K562 (cell line): ENCODE data around the gene ARHGDIB. TPM values are rescaled to one million over a fixed set of nuclear protein-coding genes. Genes with fewer than 3 reads are reported as not detected.
A peak's percentile ranks its signal among the peaks of the same experiment; 100 is the strongest.

Experiments used
- ATAC-seq: fragments of 200-7000 bp; cut with Tn5 transposase; 3 replicates; pipeline ENCODE4 v1.9.1; 2020; ENCODE audit warnings: moderate library complexity
- BruUV-seq: library from RNA; stranded (reverse); fragments of 400-500 nt; replicated peaks from 2 replicates; lab custom pipeline; 2021; lab: Mats Ljungman, UMichigan
- CTCF ChIA-PET: fragments of 300-600 bp; formaldehyde crosslinking; extraction: SDS; loops from one replicate; lab custom pipeline; 2021; ENCODE audit warnings: low intra/inter-chr PET ratio; lab: Yijun Ruan, JAX
- POLR2A ChIA-PET: fragments of 300-600, 350-650 bp; sonication (Branson Sonifier 250); formaldehyde crosslinking; extraction: SDS; loops from one replicate; lab custom pipeline; 2021; ENCODE audit warnings: antibody characterized with exemption, inconsistent platforms; lab: Yijun Ruan, JAX
- DNase-seq, 4 experiments: peaks; one replicate each; pipeline versions ENCODE4 v3.0.0 to v3.0.0-alpha.2; 2011 to 2018; ENCODE audit warnings: low spot score in 3 of 4, mixed read lengths in 3 of 4; ENCODE audit errors: extremely low read depth in 1 of 4
- FAIRE-seq: peaks from 2 replicates; lab custom pipeline; 2011; peaks lifted over from hg19 to GRCh38; lab: Jason Lieb, UNC
- H2AFZ ChIP-seq: 2 replicates; pipeline ENCODE4 v1.6.0; 2011; ENCODE audit warnings: low read depth, low read length, control low read depth, inconsistent platforms
- H3K27ac ChIP-seq: fragments of 200-600 bp; 3 replicates; pipeline ENCODE4 v1.8.0; 2011; ENCODE audit warnings: low read depth, mild to moderate bottlenecking, control low read depth, inconsistent platforms, low read length, moderate library complexity, mixed read lengths; ENCODE audit errors: extremely low read depth
- H3K27me3 ChIP-seq, 2 experiments: fragments of 300-600 bp in 1 of 2; 2 replicates in 1 of 2; 3 replicates in 1 of 2; pipeline versions ENCODE4 v1.6.0 to v1.8.0; 2011; ENCODE audit warnings: inconsistent platforms in 2 of 2, low read length in 2 of 2, mild to moderate bottlenecking in 1 of 2, mixed read lengths in 1 of 2, moderate library complexity in 1 of 2; ENCODE audit not compliant: control insufficient read depth in 2 of 2, insufficient read depth in 2 of 2
- H3K36me3 ChIP-seq: fragments of 300-600 bp; 3 replicates; pipeline ENCODE4 v1.8.0; 2011; ENCODE audit warnings: mild to moderate bottlenecking, low read length, inconsistent platforms; ENCODE audit not compliant: control insufficient read depth, insufficient read depth
- H3K4me1 ChIP-seq, 2 experiments: fragments of 200-600 bp in 1 of 2; replicated peaks in 1 of 2; 2 replicates in 1 of 2; 3 replicates in 1 of 2; pipeline versions ENCODE4 v1.5.1 to v1.8.0; 2011; ENCODE audit warnings: inconsistent platforms in 2 of 2, low read length in 2 of 2, mild to moderate bottlenecking in 1 of 2, mixed read lengths in 1 of 2, moderate library complexity in 1 of 2; ENCODE audit not compliant: control insufficient read depth in 2 of 2, insufficient read depth in 2 of 2
- H3K4me2 ChIP-seq: 2 replicates; pipeline ENCODE4 v1.6.1; 2011; ENCODE audit warnings: low read length, control low read depth, inconsistent platforms, mixed read lengths; ENCODE audit not compliant: insufficient read depth
- H3K4me3 ChIP-seq: fragments of 200-600 bp; sonication (generic), shearing (Covaris generic); 2 replicates; pipeline ENCODE4 v1.5.1; 2016; ENCODE audit warnings: control low read depth, inconsistent platforms
- H3K79me2 ChIP-seq: fragments of 200-600 bp; 3 replicates; pipeline ENCODE4 v1.8.0; 2011; ENCODE audit warnings: low read length, inconsistent platforms; ENCODE audit not compliant: control insufficient read depth, insufficient read depth
- H3K9ac ChIP-seq, 2 experiments: 2 replicates each; pipeline versions ENCODE4 v1.6.0 to v1.6.1; 2011; ENCODE audit warnings: low read depth in 2 of 2, low read length in 2 of 2, control low read depth in 1 of 2, inconsistent platforms in 1 of 2, mild to moderate bottlenecking in 1 of 2, mixed read lengths in 1 of 2; ENCODE audit not compliant: insufficient read depth in 1 of 2
- H3K9me1 ChIP-seq: one replicate; pipeline ENCODE4 v1.6.0; 2011; ENCODE audit warnings: inconsistent platforms, mild to moderate bottlenecking, low read length, moderate library complexity; ENCODE audit not compliant: control insufficient read depth, insufficient read depth
- H3K9me3 ChIP-seq: replicated peaks from 2 replicates; pipeline ENCODE4 v1.5.1; 2011; ENCODE audit warnings: low read depth, low read length, inconsistent platforms; ENCODE audit not compliant: control insufficient read depth, insufficient read depth
- H4K20me1 ChIP-seq: replicated peaks from 2 replicates; pipeline ENCODE4 v1.6.1; 2011; ENCODE audit warnings: low read length, inconsistent platforms, mixed read lengths; ENCODE audit not compliant: control insufficient read depth, insufficient read depth
- BACH1 ChIP-seq: fragments of 200-800 bp; sonication (Bioruptor generic); IDR thresholded peaks from 2 replicates; pipeline ENCODE4 v1.6.1; 2016; ENCODE audit warnings: missing genetic modification characterization, missing compliant biosample characterization
- CBX1 ChIP-seq: sonication (generic); IDR thresholded peaks from 2 replicates; pipeline ENCODE4 v1.6.1; 2016; ENCODE audit warnings: antibody characterized with exemption, low read depth, mild to moderate bottlenecking
- CCNT2 ChIP-seq: IDR thresholded peaks from 2 replicates; pipeline ENCODE4 v1.6.1; 2011; ENCODE audit warnings: borderline replicate concordance, low read depth, mild to moderate bottlenecking, moderate library complexity, mixed read lengths, low read length; ENCODE audit not compliant: insufficient read length; ENCODE audit errors: extremely low read depth
- CXXC5 ChIP-seq: fragments of 250-450 bp; sonication (Bioruptor Pico); IDR thresholded peaks from 2 replicates; pipeline ENCODE4 v1.8.0; 2022; ENCODE audit warnings: inconsistent platforms, mild to moderate bottlenecking, moderate library complexity
- DDX20 ChIP-seq: fragments of 450-650 bp; IDR thresholded peaks from 2 replicates; pipeline ENCODE4 v1.6.1; 2016; ENCODE audit warnings: missing genetic modification characterization, low read depth, mild to moderate bottlenecking, missing compliant biosample characterization, moderate library complexity
- HEY1 ChIP-seq: fragments of 250-450 bp; sonication (Bioruptor Pico); IDR thresholded peaks from 2 replicates; pipeline ENCODE4 v1.5.0; 2020; ENCODE audit warnings: mild to moderate bottlenecking, moderate library complexity, borderline replicate concordance
- KHSRP ChIP-seq: fragments of 450-650 bp; IDR thresholded peaks from 2 replicates; pipeline ENCODE4 v1.6.1; 2017
- KLF6 ChIP-seq: fragments of 250-450 bp; sonication (Bioruptor Pico); IDR thresholded peaks from 2 replicates; pipeline ENCODE4 v1.4.0; 2020; ENCODE audit warnings: mild to moderate bottlenecking, moderate library complexity, borderline replicate concordance
- NR4A1 ChIP-seq, 2 experiments: fragments of 250-450 bp in 1 of 2; fragments of 450-650 bp in 1 of 2; sonication (Bioruptor Pico) in 1 of 2; IDR thresholded peaks; 2 replicates each; pipeline versions ENCODE4 v1.4.0 to v1.6.1; 2016 to 2020; ENCODE audit warnings: mild to moderate bottlenecking in 2 of 2, missing compliant biosample characterization in 1 of 2, missing genetic modification characterization in 1 of 2, moderate library complexity in 1 of 2
- RB1 ChIP-seq: fragments of 450-650 bp; IDR thresholded peaks from 2 replicates; pipeline ENCODE4 v1.6.1; 2017; ENCODE audit warnings: low read depth, mild to moderate bottlenecking
- TBL1XR1 ChIP-seq, 2 experiments: IDR thresholded peaks; 2 replicates each; pipeline ENCODE4 v1.6.1; 2012; ENCODE audit warnings: improper control_type of control experiment in 2 of 2, low read length in 2 of 2, mild to moderate bottlenecking in 1 of 2
- TEAD1 ChIP-seq, 2 experiments: fragments of 450-650 bp in 1 of 2; sonication (generic) in 1 of 2; formaldehyde crosslinking; IDR thresholded peaks; 2 replicates each; pipeline versions ENCODE4 v1.4.0 to v1.8.0; 2020 to 2022; ENCODE audit warnings: mild to moderate bottlenecking in 2 of 2, missing genetic modification reagents in 1 of 2
- TEAD2 ChIP-seq: fragments of 450-650 bp; IDR thresholded peaks from 2 replicates; pipeline ENCODE4 v1.6.1; 2016; ENCODE audit warnings: missing genetic modification characterization, control low read depth, missing compliant biosample characterization
- ZNF175 ChIP-seq: fragments of 200-800 bp; sonication (Bioruptor generic); IDR thresholded peaks from 2 replicates; pipeline ENCODE4 v1.6.1; 2016; ENCODE audit warnings: low read depth, mild to moderate bottlenecking, missing genetic modification characterization, missing compliant biosample characterization
- ZNF644 ChIP-seq: fragments of 200-800 bp; sonication (Bioruptor generic); IDR thresholded peaks from 2 replicates; pipeline ENCODE4 v1.6.1; 2016; ENCODE audit warnings: low read depth, missing genetic modification characterization, missing compliant biosample characterization
- WGBS: fragments of 100-300 bp; shearing (Covaris generic); methylation state at CpG from one replicate; pipeline ENCODE4 v1.1.6; 2016; ENCODE audit warnings: low coverage, mixed read lengths; ENCODE audit not compliant: insufficient coverage; ENCODE audit errors: missing lambda C conversion rate; 5-methylcytosine and 5-hydroxymethylcytosine counted together
- in situ Hi-C: fragments of 300-500 bp; cut with MboI; formaldehyde crosslinking; loops from 4 replicates; pipeline ENCODE4 v1.15.0; 2018; ENCODE audit warnings: inconsistent platforms, mixed read lengths
- intact Hi-C: fragments of 100-400 bp; cut with micrococcal nuclease; formaldehyde crosslinking; loops from 2 replicates; pipeline ENCODE4 v1.14.2; 2022
- polyA plus RNA-seq, 8 experiments: library from polyadenylated mRNA; depleted of rRNA in 4 of 8; stranded (reverse) in 5 of 8; unstranded in 3 of 8; fragments of >200 nt; fragmentation: Nextera tagmentation in 2 of 8; fragmentation: Illumina TruSeq in 1 of 8; extraction: Ambion mirVana in 2 of 8; extraction: Trizol in 1 of 8; gene quantifications; 2 replicates each; pipeline versions ENCODE4 v1.2.1 to v1.2.3, GENCODE V29; 2011 to 2014; ENCODE audit warnings: inconsistent platforms in 1 of 8, missing spikeins in 1 of 8
- total RNA-seq, 7 experiments: library from RNA; depleted of rRNA in 6 of 7; stranded (reverse); fragments of >200 nt in 6 of 7; fragmentation: Illumina TruSeq in 2 of 7; extraction: Trizol in 2 of 7; gene quantifications; 2 replicates each; pipeline versions ENCODE4 v1.2.1 to v1.2.3, GENCODE V29; 2011 to 2021; ENCODE audit warnings: low replicate concordance in 1 of 7
- TF ChIP-seq, protein P1 (sequence below): fragments of 450-650 bp; IDR thresholded peaks from 2 replicates; pipeline ENCODE4 v1.6.1; 2016; ENCODE audit warnings: missing biosample characterization, missing genetic modification characterization

The ARHGDIB gene
- total and polyA plus RNA-seq, 9 of the 15 experiments (the other 6 are each of a cell fraction or from before 2014, with no cell fraction given) = 9.5 to 204 (median 116) TPM

DNA sequence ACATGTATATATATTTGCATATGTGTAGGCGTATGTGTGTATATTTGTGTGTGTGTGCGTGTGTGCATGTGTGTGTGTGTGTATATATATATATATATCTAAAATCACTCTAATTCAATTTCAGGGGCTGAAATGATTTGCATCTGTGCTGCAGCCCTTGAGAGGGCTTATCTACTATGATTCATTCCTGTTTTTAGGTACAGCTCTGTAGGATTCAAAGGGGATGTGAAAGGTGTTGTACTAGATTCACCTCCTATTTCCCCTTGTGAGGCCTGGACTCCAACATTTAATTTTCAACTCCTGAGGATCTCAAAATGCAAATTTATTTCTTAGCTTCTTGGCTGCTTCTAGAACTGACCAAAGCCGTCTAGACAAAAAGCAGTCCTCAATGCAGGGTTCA lies 34.1 kb downstream of the ARHGDIB start:
- no peak for TF ChIP-seq HEY1 (CRISPR knock-in tag)
- no peak for TF ChIP-seq KHSRP
- H3K27ac ChIP-seq = no peak overlapping the region
- H3K4me3 ChIP-seq = no peak overlapping the region
- 5% methylated on average over 3 of the region's 3 CpGs for WGBS
- H3K79me2 ChIP-seq = no peaks in the 10 kb centered on the region
- FAIRE-seq (no peak), ATAC-seq (no peak), DNase-seq (no peak)
- POLR2A ChIA-PET = no interaction called here
- intact Hi-C loops = loop anchor here (10.0 kb wide), 1 partner anchor 82 kb away; the partner anchor contains the start of gene ART4
- H4K20me1 ChIP-seq = no peaks in the 10 kb centered on the region
- no peaks in the 10 kb centered on the region; a peak in 1 of 5 replicates for H3K4me1 ChIP-seq
- H3K9me1 ChIP-seq = no peaks in the 10 kb centered on the region
- no peak overlapping the region for H2AFZ ChIP-seq
- H3K36me3 ChIP-seq = no peaks in the 10 kb centered on the region
- H3K9ac ChIP-seq = no peak overlapping the region
- in situ Hi-C loops = no loop called here
- no TSS peak for BruUV-seq
- H3K9me3 ChIP-seq = no peaks in the 10 kb centered on the region
- H3K4me2 ChIP-seq = no peak overlapping the region
- H3K27me3 ChIP-seq = no peaks in the 10 kb centered on the region
- CTCF ChIA-PET = no interaction called here

DNA sequence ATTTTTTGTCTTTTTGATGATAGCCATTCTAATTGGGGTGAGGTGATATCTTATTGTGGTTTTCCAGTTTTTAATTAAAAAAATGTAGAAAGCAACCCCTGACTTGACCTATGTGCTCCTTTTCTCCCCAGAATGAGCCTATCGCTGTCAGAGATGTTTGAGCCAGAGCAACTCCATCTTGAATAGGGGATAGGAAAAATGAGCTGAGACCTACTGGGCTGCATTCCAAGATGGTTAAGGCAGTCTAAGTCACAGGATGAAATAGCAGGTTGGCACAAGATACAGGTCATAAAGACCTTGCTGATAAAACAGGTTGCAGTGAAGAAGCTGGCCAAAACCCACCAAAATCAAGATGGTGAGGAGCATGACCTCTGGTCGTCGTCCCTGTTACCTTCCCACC lies 36.9 kb downstream of the ARHGDIB start:
- WGBS = 9% methylated on average over 3 of the region's 3 CpGs
- intact Hi-C loops = loop anchor here (10.0 kb wide), 1 partner anchor 80 kb away; the partner anchor contains the start of gene ART4
- no peak for FAIRE-seq
- no peaks in the 10 kb centered on the region for H3K79me2 ChIP-seq
- H3K4me3 ChIP-seq = no peak overlapping the region
- H3K27me3 ChIP-seq = no peaks in the 10 kb centered on the region
- H3K36me3 ChIP-seq = no peaks in the 10 kb centered on the region
- no peaks in the 10 kb centered on the region for H3K9me3 ChIP-seq
- no peak overlapping the region for H2AFZ ChIP-seq
- in situ Hi-C loops = no loop called here
- DNase-seq = no peak
- H3K27ac ChIP-seq = no peak overlapping the region
- ATAC-seq = no peak
- no peak overlapping the region for H3K9ac ChIP-seq
- H3K4me1 ChIP-seq = no peaks in the 10 kb centered on the region; a peak in 1 of 5 replicates
- BruUV-seq = no TSS peak
- no peak overlapping the region for H3K4me2 ChIP-seq
- ChIA-PET POLR2A (no interaction called here), CTCF (no interaction called here)
- no peaks in the 10 kb centered on the region for H3K9me1 ChIP-seq
- H4K20me1 ChIP-seq = no peaks in the 10 kb centered on the region
- 0 out of 2 replicates have a peak, but pooled peaks have one; percentile 33 for TF ChIP-seq ZNF644
- 0 out of 2 replicates have a peak, but pooled peaks have one; percentile 57 for TF ChIP-seq ZNF175 (CRISPR knock-in tag)
- TF ChIP-seq, protein P1, sequence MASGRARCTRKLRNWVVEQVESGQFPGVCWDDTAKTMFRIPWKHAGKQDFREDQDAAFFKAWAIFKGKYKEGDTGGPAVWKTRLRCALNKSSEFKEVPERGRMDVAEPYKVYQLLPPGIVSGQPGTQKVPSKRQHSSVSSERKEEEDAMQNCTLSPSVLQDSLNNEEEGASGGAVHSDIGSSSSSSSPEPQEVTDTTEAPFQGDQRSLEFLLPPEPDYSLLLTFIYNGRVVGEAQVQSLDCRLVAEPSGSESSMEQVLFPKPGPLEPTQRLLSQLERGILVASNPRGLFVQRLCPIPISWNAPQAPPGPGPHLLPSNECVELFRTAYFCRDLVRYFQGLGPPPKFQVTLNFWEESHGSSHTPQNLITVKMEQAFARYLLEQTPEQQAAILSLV (tag) = peak; percentile 71; the same call in 1 of the 2 replicates
- TF ChIP-seq TEAD2 (tag) = no peak
- peak; percentile 63; the same call in 1 of the 2 replicates for TF ChIP-seq CXXC5 (CRISPR knock-in tag)
- TF ChIP-seq NR4A1 (CRISPR knock-in tag; IDR thresholded peaks at IDR 0.05) = no peak
- peak; percentile 91 for TF ChIP-seq NR4A1 (tag; IDR thresholded peaks at IDR 0.05)
- TF ChIP-seq TEAD1 (CRISPR knock-in tag; IDR thresholded peaks at IDR 0.05) = peak in 1 of 2 experiments; percentile 56; a peak in 1 of 4 replicates
- peak; percentile 62; the same call in 1 of the 2 replicates for TF ChIP-seq KLF6 (CRISPR knock-in tag)
- TF ChIP-seq BACH1 (tag) = peak; percentile 71; the same call in 1 of the 2 replicates
- no peak for TF ChIP-seq TBL1XR1 (IDR thresholded peaks at IDR 0.05; ENCODE audit: low read length in 2 of 2)
- no peak for TF ChIP-seq RB1
- TF ChIP-seq CBX1 = no peak
- TF ChIP-seq CCNT2 = no peak
- 0 out of 2 replicates have a peak, but pooled peaks have one; percentile 33 for TF ChIP-seq DDX20
